ENCODE results near the gene PDE3B. TPM values are rescaled to one million over a fixed set of nuclear protein-coding genes. Genes with fewer than 3 reads are reported as not detected.

PDE3B gene
- total RNA-seq, 2 donors from 2014 or later, result 17.4 to 64.6 TPM

GRCh38 chr11:14809466-14809865 lies 165.9 kb downstream of the PDE3B start:
- Histone ChIP-seq H3K4me1 (no peaks in the 10 kb centered on the region), H3K27me3 (no peaks in the 10 kb centered on the region), H3K4me3 (no peak overlapping the region), H3K36me3 (replicated peaks in 1 of 2; ENCODE audit: insufficient read depth in 1 of 2, low read depth in 2 of 2) (no peaks in the 10 kb centered on the region), H3K27ac (no peak overlapping the region), H3K9me3 (no peaks in the 10 kb centered on the region)
- intact Hi-C loops (cut with DNase I), result no loop called here
- ATAC-seq (no peak), DNase-seq (no peak)
- TF ChIP-seq POLR2A (IDR thresholded peaks at IDR 0.05) (no peak), CTCF (IDR thresholded peaks at IDR 0.05) (no peak)

- intact Hi-C loops (cut with DNase I), result no loop called here
- Histone ChIP-seq H3K9me3 (no peaks in the 10 kb centered on the region), H3K27me3 (no peaks in the 10 kb centered on the region), H3K27ac (no peak overlapping the region), H3K4me1 (no peaks in the 10 kb centered on the region), H3K36me3 (replicated peaks in 1 of 2; ENCODE audit: insufficient read depth in 1 of 2, low read depth in 2 of 2) (no peaks in the 10 kb centered on the region), H3K4me3 (no peak overlapping the region)
- 92 to 97% methylated on average over 3 of the region's 3 CpGs for WGBS, 2 donors
- DNase-seq, result no peak
- no peak for ATAC-seq
- TF ChIP-seq CTCF (IDR thresholded peaks at IDR 0.05) (no peak), POLR2A (IDR thresholded peaks at IDR 0.05) (no peak)
Observed at GRCh38 chr11:14812757-14813156, 169.2 kb downstream of the PDE3B start.

DNA sequence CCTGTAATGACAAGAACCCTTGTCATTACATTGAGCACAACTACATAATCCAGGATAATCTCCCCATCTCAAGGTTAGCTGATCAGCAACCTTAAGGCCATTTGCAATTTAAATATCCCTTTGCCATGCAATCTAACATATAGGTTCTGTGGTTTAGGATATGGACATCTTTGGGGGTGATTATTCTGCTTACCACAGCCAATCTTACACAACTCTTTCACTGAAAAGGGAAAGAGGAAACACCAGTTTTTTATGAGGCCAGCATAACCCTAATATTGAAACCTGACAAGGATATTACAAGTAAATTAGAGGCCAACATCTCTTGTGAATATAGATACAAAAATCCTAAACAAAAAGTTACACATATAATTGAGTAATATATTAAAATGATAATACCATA lies 169.9 kb downstream of the PDE3B start:
- Histone ChIP-seq H3K9me3 (no peaks in the 10 kb centered on the region), H3K4me1 (no peaks in the 10 kb centered on the region), H3K27ac (no peak overlapping the region), H3K4me3 (no peak overlapping the region), H3K36me3 (replicated peaks in 1 of 2; ENCODE audit: insufficient read depth in 1 of 2, low read depth in 2 of 2) (no peaks in the 10 kb centered on the region), H3K27me3 (no peaks in the 10 kb centered on the region)
- no peak for TF ChIP-seq POLR2A (IDR thresholded peaks at IDR 0.05)
- no peak for TF ChIP-seq CTCF (IDR thresholded peaks at IDR 0.05)
- DNase-seq (no peak), ATAC-seq (no peak)
- intact Hi-C loops (cut with DNase I), result no loop called here

DNA sequence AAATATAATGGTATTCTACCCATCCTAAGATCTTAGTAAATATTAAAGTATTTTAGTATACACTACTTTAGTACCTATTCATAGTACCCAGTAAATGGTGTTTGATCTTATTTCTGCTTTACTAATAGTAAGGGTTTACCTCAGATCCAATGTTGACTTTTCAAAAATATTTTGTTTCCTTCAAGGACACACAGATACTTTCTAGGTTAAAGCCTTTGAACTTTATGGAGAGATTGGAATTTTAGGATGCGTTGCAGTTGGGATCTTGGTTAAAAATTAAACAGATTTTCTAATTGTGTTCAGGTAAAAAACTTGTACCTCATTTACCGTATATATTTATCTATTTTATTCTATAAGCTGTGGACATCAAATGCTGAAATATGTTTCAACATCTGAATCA lies 175.2 kb downstream of the PDE3B start:
- 65 to 75% methylated on average over 2 of the region's 2 CpGs for WGBS, 2 donors
- no peaks in the 10 kb centered on the region for H3K36me3 ChIP-seq (replicated peaks in 1 of 2; ENCODE audit: insufficient read depth in 1 of 2, low read depth in 2 of 2)

More for the DNA sequence above, 175.2 kb downstream of the PDE3B start:
- no peak for ATAC-seq
- intact Hi-C loops (cut with DNase I), result no loop called here
- Histone ChIP-seq H3K4me1 (no peaks in the 10 kb centered on the region), H3K27ac (no peak overlapping the region), H3K27me3 (no peaks in the 10 kb centered on the region), H3K9me3 (no peaks in the 10 kb centered on the region), H3K4me3 (no peak overlapping the region)
- TF ChIP-seq POLR2A (IDR thresholded peaks at IDR 0.05) (no peak), CTCF (IDR thresholded peaks at IDR 0.05) (no peak)
- no peak for DNase-seq
